Mononuclear cell (primary cell): ENCODE data around the gene ATP6V0C. TPM values are rescaled to one million over a fixed set of nuclear protein-coding genes. Genes with fewer than 3 reads are reported as not detected.
"Not testable (repeated sequence)": the region's sequence is repeated elsewhere in the genome, so short reads cannot be mapped to it uniquely, and the experiment has no call there.

Experiments
- H3K27me3 ChIP-seq: 2 replicates; pipeline ENCODE4 v1.6.0; 2011; ENCODE audit warnings: low read length, control low read depth; ENCODE audit not compliant: insufficient read depth
- H3K4me1 ChIP-seq: 2 replicates; pipeline ENCODE4 v1.5.1; 2011; ENCODE audit warnings: mild to moderate bottlenecking, low read length, control low read depth; ENCODE audit not compliant: insufficient read depth
- H3K4me3 ChIP-seq: 2 replicates; pipeline ENCODE4 v1.5.1; 2011; ENCODE audit warnings: mild to moderate bottlenecking, low read length, moderate library complexity
- H3K9me3 ChIP-seq: 2 replicates; pipeline ENCODE4 v1.5.1; 2011; ENCODE audit warnings: low read depth, mild to moderate bottlenecking, control low read depth, low read length
- total RNA-seq: library from RNA; depleted of rRNA; stranded (reverse); fragments of >200 nt; gene quantifications from one replicate; pipeline ENCODE4 v1.2.3, GENCODE V29; 2012

Gene ATP6V0C
- total RNA-seq, 1 donor: 61.2 TPM

DNA sequence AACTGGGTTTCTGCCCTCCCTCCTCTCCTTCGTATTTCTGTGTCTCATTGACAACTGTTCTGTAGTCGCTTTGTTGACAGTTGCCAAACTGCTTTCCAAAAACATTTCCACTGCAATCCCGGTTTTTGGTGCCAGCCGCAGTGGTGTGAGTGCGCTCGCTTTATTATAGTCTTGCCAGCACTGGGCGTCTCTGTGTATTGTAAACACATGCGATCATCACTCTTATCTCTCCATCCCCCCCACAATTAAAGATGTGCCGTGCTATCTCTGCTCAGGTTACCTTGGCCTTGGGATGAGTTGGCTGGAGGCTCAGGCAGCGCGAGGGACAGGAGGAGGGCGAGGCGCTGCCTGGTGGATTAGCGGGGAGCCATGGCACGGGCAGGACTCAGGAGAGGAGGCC lies 43.4 kb downstream of the ATP6V0C start:
- H3K9me3 ChIP-seq, H3K4me3 ChIP-seq, H3K27me3 ChIP-seq, H3K4me1 ChIP-seq: not testable (repeated sequence)

DNA sequence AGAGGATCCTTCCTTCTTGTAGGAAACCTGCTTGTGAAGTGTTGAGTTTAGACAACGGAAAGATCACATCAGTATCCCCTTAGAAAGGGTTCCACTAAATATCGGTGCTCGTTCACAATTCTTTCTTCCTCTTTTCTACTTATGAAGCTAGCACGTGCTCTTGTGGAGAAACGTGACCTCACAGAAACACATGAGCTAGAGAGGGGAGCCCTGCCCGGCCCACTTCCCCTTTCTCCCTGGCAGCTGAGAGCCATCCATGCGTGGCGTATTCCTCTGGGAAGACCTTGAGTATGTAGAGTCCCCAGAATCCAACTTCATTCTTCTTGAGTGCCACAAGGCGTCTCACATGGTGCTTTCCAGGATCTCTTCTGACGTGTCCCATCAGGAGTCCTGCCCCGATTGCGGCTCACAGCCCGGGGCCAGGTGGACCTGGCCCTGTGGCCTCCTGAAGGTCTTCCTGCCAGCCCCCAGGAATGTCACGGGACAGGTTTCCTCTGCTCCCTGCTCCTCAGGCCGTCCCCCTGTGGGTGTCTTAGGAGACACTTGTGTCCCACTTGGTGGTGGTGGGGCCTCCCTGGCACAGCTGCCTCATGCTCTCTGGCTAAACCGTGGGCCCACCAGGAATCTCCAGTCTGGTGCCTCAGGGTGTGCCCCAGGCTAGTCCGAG lies 46.5 kb downstream of the ATP6V0C start:
- not testable (repeated sequence) for H3K4me3 ChIP-seq, H3K4me1 ChIP-seq, H3K9me3 ChIP-seq, H3K27me3 ChIP-seq

DNA sequence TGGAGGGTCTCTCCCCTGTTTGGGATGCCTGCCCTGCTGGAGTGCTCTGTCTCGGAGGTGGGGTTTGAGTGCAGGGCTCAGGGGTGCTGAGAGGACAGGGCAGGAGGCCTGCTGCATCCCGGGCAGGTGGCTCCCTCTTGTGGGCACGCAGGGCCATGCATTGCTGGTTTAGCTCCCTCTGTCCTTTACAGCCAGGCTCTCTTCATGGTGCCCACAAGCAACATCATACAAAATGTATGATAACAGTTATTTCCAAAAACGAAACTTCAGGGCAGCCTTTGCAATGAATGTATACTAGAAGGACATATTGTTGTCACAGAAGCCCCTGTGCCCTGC lies 47.0 kb downstream of the ATP6V0C start:
- H3K9me3 ChIP-seq, H3K4me1 ChIP-seq, H3K27me3 ChIP-seq, H3K4me3 ChIP-seq: not testable (repeated sequence)

DNA sequence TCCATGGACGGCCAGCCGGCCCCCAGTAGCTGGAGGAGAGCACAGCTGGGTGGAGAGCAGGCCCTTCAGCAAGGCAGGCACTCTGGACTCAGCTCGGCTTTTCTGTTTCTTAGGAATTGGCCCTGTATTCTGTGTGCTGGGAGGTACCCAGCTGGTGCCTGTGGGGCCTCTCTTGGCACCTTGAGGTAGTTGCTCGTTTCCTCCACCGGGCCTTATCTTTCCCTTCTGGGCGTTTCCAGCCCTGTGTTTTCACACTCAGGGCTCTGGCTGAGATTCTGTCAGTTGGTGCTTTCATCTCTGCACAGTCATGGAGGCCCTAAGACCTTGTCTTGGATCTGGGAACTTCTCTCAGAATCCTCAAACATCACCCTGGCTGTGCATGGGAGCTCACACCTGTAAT lies 53.8 kb downstream of the ATP6V0C start:
- not testable (repeated sequence) for H3K27me3 ChIP-seq, H3K4me1 ChIP-seq, H3K4me3 ChIP-seq, H3K9me3 ChIP-seq

DNA sequence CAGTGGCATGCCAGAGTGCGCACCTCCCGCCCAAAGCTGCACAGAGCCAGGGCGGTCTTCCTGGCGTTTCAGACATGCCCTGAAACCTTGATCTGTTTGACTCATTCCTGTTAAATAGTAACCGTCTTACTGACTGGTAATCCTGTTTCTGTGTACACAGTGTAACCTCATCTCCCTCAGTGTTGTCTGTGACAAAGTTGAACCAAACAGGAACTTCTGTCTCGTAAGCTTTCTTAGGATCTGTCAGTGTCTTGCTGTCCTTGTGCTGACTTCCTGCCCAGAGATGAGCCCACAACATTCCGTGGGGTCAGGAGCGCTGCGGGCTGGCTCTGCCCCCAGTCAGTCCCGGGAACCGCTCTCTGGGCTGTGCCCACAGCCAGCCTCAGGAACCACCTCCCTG lies 54.8 kb downstream of the ATP6V0C start:
- H3K4me1 ChIP-seq, H3K27me3 ChIP-seq, H3K4me3 ChIP-seq, H3K9me3 ChIP-seq: not testable (repeated sequence)

Other genes with a start within 250 kb of the ATP6V0C start
- 156 TPM for gene RNPS1, start 245.8 kb upstream of the ATP6V0C start, total RNA-seq
- 1.9 TPM for gene ABCA3, start 173.2 kb upstream of the ATP6V0C start, total RNA-seq
- 1.2 TPM for gene CCNF, start 84.5 kb upstream of the ATP6V0C start, total RNA-seq
- gene TEDC2, start 53.8 kb upstream of the ATP6V0C start, total RNA-seq: not detected
- gene NTN3, start 42.7 kb upstream of the ATP6V0C start, total RNA-seq: not detected
- 2.1 TPM for gene TBC1D24, start 38.8 kb upstream of the ATP6V0C start, total RNA-seq
- 49.7 TPM for gene AMDHD2, start 6.4 kb downstream of the ATP6V0C start, total RNA-seq
- 0.10 TPM for gene CEMP1, start 17.5 kb downstream of the ATP6V0C start, total RNA-seq
- 36.9 TPM for gene PDPK1, start 24.1 kb downstream of the ATP6V0C start, total RNA-seq
- 17.7 TPM for gene KCTD5, start 168.6 kb downstream of the ATP6V0C start, total RNA-seq
- gene PRSS27, start 206.3 kb downstream of the ATP6V0C start, total RNA-seq: 0.10 TPM
- 195 TPM for gene SRRM2, start 238.7 kb downstream of the ATP6V0C start, total RNA-seq